Embryonic facial prominence (tissue), 1 donor: Measurements from ENCODE around the gene POGZ.

Experiments
- DNase-seq: peaks from one replicate; pipeline ENCODE4 v3.0.0-alpha.2; 2016; ENCODE audit errors: extremely low spot score

Gene POGZ

GRCh38 chr1:151459331-151460046 is at the start of gene POGZ:
POGZ (minus strand) TSS chr1:151459494; CDS start chr1:151442204, 17,290 bp downstream.
- peak; percentile 94 for DNase-seq

- DNase-seq, result no peak
Measured at GRCh38 chr1:151508833-151509232, 49.5 kb upstream of the POGZ start.

GRCh38 chr1:151504759-151505158 is 45.5 kb upstream of the POGZ start:
- no peak for DNase-seq

GRCh38 chr1:151504252-151504651 is 45.0 kb upstream of the POGZ start:
- DNase-seq, result no peak

GRCh38 chr1:151502859-151503780 is 43.8 kb upstream of the POGZ start:
- DNase-seq, result no peak

- no peak for DNase-seq
Measured at GRCh38 chr1:151502035-151502700, 42.9 kb upstream of the POGZ start.

- no peak for DNase-seq
Measured at GRCh38 chr1:151501474-151501873, 42.2 kb upstream of the POGZ start.

GRCh38 chr1:151499930-151500329 is 40.6 kb upstream of the POGZ start:
- DNase-seq, result no peak

- DNase-seq, result no peak
Measured at GRCh38 chr1:151499365-151499764, 40.1 kb upstream of the POGZ start.

- no peak for DNase-seq
Measured at GRCh38 chr1:151495316-151495715, 36.0 kb upstream of the POGZ start.

GRCh38 chr1:151494741-151495281 is 35.5 kb upstream of the POGZ start:
- DNase-seq, result no peak

GRCh38 chr1:151493042-151493441 is 33.7 kb upstream of the POGZ start:
- DNase-seq, result no peak

- DNase-seq, result no peak
Measured at GRCh38 chr1:151492120-151492519, 32.8 kb upstream of the POGZ start.

GRCh38 chr1:151491641-151492040 is 32.3 kb upstream of the POGZ start:
- no peak for DNase-seq

- no peak for DNase-seq
Measured at GRCh38 chr1:151486557-151486956, 27.3 kb upstream of the POGZ start.

GRCh38 chr1:151485685-151486255 is 26.5 kb upstream of the POGZ start:
- DNase-seq, result no peak

GRCh38 chr1:151482017-151482416 is 22.7 kb upstream of the POGZ start:
- no peak for DNase-seq

GRCh38 chr1:151479462-151479861 is 20.2 kb upstream of the POGZ start:
- no peak for DNase-seq

- DNase-seq, result no peak
Measured at GRCh38 chr1:151478923-151479322, 19.6 kb upstream of the POGZ start.

GRCh38 chr1:151478140-151478812 is 19.0 kb upstream of the POGZ start:
- no peak for DNase-seq

GRCh38 chr1:151477066-151477465 is 17.8 kb upstream of the POGZ start:
- no peak for DNase-seq
